Activated naive CD4-positive, alpha-beta T cell treated with anti-CD3 and anti-CD28 coated beads, Interleukin-2, amount 50 U/mL, for 16 hours (primary cell): ENCODE measurements around the gene KIN.
A peak's percentile ranks its signal among the peaks of the same experiment; 100 is the strongest.
"Not testable (repeated sequence)": the region's sequence is repeated elsewhere in the genome, so short reads cannot be mapped to it uniquely, and the experiment has no call there.

Source experiments
- DNase-seq: peaks from one replicate; pipeline ENCODE4 v3.0.0-alpha.2; 2020

KIN gene

DNA sequence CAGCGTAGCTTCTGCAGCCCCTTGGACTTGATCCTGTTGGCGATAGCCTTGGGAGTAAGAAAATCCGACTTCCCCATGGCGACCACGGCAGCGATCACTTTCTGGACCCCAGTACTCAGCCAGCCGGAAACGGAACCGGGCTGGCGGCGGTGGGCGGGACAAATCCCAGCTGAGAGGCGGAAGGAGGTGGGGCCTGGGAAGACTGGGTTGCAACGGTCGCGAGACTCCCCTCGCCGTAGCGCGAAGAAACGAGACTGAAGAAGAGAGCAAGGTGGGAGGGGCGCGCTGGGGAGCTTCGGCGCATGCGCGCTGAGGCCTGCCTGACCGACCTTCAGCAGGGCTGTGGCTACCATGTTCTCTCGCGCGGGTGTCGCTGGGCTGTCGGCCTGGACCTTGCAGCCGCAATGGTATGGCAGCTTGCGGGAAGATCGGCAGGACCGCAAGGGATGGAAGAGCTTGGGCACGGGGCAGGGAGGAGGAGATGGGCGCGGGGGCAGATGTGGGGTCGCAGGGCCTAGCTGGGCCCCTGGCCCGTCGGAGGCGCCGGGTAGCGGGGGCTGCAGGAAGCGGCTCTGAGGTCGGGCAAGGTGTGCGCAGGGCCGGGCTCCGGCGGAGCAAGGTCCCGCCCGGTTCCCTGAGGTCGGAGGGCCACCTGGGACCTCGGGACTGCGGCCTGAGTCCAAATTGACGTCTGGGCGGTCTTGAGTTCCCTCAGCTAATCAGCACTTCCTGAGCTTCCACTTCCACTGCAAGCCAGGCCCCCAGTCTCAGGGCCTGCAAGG lies at the start of gene KIN, which contains the start of gene ATP5F1C:
Gene KIN, minus strand, starts transcription at position 137 of the 782 bp plus-strand sequence. Its CDS starts 60 bp downstream, at position 77.
Gene ATP5F1C, plus strand, starts transcription at position 321 of the 782 bp plus-strand sequence. Its CDS starts 31 bp downstream, at position 352.
- peak; percentile 98 for DNase-seq

DNA sequence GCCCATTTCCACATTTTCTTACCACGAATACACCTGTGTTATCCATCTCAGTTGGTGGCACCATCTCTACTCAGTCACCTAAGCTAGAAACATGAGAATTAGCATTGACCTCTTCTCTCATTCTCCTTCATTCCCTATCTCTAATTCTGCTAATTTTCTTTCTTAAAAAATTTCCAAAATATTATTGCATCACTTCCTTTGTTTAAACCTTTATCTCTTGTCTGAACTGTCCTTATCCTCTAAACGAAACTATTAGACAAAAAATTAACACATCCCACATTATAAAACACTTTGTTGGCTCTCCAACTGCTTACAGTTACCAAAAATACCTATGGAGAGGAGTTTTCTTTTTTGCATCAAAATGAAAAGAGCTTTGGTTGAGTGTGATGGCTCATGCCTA lies 48.8 kb upstream of the KIN start:
- no peak for DNase-seq

DNA sequence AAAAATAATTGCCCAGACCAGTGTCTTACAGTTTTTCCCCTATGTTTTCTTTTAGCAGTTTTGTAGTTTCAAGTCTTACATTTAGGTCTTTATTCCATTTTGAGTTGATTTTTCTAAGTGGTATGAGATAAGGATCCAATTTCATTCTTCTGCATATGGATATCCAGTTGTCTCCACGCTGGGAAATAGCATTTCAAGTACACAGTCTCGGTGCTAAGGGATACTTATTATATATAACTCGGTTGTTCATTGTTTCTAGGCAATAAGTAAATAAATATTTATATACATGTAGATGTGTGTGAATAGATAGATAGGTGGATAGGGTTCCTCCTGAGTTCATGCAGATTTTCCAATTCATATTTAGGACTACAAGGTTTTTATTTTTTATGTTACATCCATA lies 46.5 kb upstream of the KIN start:
- no peak for DNase-seq

GRCh38 chr10:7833210-7833609 lies 45.4 kb upstream of the KIN start:
- no peak for DNase-seq

GRCh38 chr10:7832060-7832459 lies 44.3 kb upstream of the KIN start:
- DNase-seq, result no peak

GRCh38 chr10:7829289-7829834 lies 41.6 kb upstream of the KIN start:
- DNase-seq, result no peak

DNA sequence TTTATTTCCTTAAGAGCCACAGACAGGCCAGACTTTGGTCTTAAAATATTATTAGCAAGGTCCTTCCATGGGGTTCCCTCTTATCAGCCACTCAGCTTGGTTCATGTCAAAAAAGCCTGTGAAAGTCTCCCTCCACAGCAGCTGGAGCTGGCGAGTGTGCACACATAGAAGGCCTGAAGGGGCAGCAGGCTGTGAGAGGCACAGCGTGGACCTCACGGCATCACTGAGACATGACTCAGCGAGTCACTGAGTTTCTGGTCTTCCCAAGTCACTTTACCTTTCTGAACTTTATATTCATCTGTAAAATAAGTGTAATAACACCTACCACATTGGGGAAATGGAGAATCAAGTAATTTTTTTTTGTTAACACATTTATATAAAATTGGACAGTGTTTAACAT lies 39.2 kb upstream of the KIN start:
- DNase-seq, result no peak

DNA sequence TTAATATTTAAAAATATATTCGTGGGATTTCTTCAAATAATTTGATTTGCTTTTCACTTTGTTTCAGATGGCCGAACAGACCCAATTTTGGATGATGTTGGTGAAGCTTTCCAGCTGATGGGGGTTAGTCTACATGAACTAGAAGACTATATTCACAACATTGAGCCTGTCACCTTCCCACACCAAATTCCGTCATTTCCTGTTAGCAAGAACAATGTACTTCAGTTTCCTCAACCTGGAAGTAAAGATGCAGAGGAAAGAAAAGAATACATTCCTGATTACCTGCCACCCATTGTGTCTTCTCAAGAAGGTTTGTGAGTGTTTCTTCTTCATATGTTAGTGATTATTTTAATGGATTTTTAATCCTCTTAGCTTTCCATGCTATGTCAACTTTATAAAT lies 36.5 kb upstream of the KIN start:
- DNase-seq, result no peak

DNA sequence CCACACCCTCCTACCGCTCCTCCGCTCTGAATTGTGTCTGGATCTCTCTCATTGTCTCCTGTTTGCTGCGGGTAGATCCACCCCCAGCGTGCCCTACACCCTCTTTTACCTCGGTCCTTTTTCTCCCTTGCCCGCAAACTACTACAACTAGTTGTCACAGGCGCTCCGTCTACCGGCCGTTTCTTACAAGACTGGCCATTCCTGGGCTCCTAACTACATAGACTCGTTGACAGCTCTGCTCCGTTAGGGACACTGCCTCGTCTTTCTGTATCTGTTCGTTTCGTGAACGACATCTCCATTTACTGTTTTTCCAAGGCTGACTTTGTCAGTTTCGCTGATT lies 31.3 kb upstream of the KIN start:
- peak; percentile 13 for DNase-seq

DNA sequence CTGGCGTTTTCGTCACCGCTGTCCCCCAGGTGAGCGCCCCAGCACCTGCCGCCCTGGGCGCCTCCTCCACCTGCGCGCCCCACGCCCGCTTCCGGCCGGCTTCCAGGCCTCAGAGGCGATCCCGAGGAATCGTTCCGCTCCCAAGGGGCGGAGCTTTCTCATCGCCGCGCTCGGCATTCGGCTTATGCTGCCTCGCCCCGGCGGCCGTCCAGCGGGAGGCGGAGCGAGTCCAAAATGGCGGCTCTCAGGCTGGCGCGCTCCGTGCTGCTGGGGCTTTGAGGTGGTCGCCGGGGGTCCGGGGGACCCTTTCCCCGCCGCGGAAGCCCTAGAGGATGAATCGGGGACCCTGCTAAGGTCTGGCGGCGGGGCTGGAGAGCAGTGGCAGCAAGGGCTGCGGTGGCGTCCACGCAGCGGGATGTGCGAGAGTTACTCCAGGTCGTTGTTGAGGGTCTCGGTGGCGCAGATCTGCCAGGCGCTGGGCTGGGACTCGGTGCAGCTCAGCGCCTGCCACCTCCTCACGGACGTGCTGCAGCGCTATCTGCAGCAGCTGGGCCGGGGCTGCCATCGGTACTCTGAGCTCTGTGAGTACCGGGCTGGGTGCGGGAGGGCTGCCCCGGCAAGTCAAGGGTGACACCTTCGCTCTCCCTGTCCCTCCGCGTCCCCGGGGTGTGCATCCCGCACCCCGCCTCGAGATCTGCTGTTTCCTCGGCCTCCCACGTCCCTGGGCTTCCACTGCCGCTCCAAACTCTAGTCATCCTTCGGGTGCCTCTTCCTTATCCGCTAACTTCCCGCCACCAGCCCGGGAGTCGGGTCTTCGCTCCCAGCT lies 30.7 kb upstream of the KIN start, which contains the start of gene TAF3:
Gene TAF3, plus strand, starts transcription at position 211 of the 826 bp plus-strand sequence. Its CDS starts 205 bp downstream, at position 416.
- peak; percentile 95 for DNase-seq

GRCh38 chr10:7817984-7818294 lies 30.1 kb upstream of the KIN start:
- no peak for DNase-seq

DNA sequence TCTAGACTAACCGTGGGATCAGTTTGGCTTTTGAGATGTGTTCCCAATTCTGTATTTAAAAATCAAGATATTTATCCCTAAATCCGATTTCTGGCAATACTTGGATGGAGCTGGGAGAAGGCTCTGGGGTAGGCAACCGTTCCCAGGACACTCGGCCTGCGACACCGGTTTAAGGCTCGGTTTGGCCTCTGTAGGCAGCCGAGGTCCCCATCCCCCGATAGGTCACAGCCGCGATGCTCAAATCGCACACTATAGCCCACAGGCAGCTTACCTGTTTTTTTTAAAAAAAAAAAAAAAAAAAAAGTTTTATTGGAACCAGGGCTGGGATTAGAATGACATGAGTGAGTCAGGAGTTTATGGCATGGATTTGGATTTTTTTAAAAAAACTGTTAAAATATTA lies 29.8 kb upstream of the KIN start:
- DNase-seq, result no peak

DNA sequence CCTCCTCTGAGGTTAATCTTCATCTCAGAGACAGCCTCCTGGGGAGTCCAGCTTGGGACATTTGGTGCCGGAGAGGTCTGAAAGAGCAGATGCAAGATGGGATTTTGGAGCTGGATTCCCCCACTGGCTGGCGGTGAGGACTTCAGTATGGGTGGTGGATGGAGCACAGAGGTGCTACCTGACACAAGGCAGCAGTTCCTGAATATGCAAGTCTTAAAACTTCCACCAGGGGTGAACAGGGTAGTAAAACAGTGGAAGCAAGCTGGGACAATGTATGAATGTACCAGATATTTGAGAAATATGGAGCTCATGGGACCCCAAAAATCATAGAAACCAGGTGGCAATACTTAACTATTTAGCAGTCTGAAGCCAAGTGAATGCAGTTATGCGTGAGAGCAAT lies 25.7 kb upstream of the KIN start:
- no peak for DNase-seq

- not testable (repeated sequence) for DNase-seq
These were observed 23.9 kb upstream of the KIN start for GRCh38 chr10:7811743-7812142.

DNA sequence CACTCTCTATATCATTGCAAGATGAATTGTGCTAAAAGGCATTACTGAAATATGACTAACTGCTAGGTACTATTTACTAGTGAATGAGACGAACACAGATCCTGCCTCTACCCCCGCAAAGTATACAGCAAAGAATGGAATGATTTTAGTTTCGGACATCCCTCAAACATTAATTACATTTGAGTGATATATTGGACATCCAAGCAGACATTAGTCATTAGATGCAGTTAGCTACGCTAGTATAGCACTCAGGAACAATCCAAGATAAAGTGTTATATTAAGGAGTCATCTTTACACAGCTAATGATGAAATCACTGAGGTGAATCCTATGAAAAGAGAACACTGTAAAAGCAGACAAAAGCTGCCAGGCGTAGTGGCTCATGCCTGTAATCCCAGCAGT lies 23.2 kb upstream of the KIN start:
- no peak for DNase-seq

DNA sequence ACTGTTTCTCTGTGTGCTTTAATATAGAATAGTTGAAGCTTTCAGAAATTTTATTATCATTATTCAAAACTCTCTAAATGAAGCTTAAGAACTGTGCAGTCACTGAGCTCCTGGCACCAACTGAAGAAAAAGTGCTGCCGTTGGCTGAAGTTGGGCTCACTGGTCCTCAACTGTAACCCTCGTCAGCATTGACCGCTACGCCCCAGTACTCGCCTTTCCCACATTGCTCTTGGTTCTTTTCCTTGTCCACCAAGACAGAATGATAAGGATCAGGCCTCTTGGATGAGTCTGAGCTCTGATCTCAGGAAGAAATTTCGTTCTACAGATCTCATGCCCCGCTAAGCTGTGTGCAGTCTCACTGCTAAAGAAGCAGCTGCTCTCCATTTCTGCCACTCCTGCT lies 22.6 kb upstream of the KIN start:
- no peak for DNase-seq

- no peak for DNase-seq
These were observed 21.0 kb upstream of the KIN start for GRCh38 chr10:7808686-7809267.

DNA sequence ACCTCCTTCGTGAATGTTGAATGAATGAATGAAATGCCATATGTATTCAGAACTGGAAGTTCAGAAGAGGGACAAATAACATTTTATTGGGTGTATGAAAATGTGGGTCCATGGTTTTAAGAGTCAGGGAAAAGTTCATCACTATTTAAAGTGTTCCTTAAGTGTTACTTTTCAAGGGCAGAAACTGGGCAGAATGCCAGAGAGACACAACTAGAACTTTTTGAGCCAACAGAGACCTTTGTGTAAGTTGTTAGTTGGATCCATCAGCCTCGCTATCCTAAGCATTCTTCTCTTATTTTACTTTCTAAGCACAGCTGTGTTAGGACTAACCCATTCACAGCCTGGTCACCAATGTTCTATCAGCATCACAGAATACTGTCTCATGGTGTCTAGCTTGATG lies 16.9 kb upstream of the KIN start:
- no peak for DNase-seq

- DNase-seq, result no peak
These were observed 16.4 kb upstream of the KIN start for GRCh38 chr10:7804216-7804615.

GRCh38 chr10:7802606-7803005 lies 14.8 kb upstream of the KIN start:
- DNase-seq, result no peak

GRCh38 chr10:7797582-7797981 lies 9.8 kb upstream of the KIN start:
- DNase-seq, result no peak

- DNase-seq, result no peak
These were observed 7.8 kb upstream of the KIN start for GRCh38 chr10:7795605-7796004.

DNA sequence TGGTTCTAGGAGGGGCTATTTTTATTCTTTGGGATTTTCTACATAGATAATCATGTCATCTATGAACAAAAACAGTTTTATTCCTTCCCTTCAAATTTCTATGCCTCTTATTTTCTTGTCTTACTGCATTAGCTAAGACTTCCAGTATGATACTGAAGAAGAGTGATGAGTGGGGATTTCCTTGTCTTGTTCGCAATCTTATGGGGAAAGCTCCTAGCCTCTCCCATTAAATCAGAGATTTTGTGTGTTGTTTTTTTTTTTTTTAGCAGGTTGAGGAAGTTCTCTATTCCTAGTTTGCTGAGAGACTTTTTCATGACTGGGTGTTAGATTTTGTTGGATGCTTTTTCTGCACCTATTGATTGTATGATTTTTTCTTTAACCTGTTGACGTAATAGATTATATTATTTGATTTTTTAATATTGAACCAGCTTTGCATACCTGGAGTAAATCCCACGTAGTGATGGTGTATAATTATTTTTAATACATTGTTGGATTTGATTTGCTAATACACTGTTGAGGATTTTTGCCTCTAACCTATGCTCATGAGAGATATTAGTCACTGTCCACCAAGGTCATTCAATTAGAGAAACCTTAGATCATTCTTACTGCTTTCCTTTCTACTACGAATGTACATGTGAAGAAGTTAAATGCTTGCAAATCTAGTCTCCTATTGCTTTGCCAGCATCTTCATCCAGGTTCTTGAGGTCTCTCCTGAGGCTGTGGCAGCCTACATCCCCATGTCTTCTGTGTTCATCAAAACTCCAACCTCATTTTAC lies 6.6 kb upstream of the KIN start:
- no peak for DNase-seq
